Measurements from ENCODE around the gene HNMT. TPM values are rescaled to one million over a fixed set of nuclear protein-coding genes. Genes with fewer than 3 reads are reported as not detected.

HNMT gene
- total RNA-seq, 1 donor from 2014 or later: 67.4 TPM

DNA sequence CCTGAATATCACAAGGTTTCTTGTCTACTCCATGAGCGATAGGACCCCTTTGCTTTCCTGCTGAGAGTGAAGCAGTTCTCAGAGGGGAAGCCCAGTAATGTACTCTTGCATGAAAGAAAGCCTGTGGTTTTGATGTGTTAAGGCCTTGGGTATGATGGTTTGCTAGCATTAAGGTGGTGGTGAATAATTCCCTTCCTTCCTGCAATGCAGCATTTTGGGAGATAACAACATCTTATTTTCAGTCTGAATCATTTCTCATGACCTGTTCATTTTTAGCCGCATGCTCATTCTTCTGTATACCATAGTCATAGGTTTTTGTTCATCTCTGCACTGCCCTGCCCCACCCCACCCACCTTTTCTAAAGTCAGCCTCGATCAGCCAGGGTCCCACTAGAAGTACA, 66.2 kb downstream of the HNMT start:
- no peaks in the 10 kb centered on the region for H3K4me1 ChIP-seq
- TF ChIP-seq, protein P1, sequence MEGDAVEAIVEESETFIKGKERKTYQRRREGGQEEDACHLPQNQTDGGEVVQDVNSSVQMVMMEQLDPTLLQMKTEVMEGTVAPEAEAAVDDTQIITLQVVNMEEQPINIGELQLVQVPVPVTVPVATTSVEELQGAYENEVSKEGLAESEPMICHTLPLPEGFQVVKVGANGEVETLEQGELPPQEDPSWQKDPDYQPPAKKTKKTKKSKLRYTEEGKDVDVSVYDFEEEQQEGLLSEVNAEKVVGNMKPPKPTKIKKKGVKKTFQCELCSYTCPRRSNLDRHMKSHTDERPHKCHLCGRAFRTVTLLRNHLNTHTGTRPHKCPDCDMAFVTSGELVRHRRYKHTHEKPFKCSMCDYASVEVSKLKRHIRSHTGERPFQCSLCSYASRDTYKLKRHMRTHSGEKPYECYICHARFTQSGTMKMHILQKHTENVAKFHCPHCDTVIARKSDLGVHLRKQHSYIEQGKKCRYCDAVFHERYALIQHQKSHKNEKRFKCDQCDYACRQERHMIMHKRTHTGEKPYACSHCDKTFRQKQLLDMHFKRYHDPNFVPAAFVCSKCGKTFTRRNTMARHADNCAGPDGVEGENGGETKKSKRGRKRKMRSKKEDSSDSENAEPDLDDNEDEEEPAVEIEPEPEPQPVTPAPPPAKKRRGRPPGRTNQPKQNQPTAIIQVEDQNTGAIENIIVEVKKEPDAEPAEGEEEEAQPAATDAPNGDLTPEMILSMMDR (IDR thresholded peaks at IDR 0.05): no peak
- intact Hi-C loops (cut with DNase I): no loop called here
- H3K27ac ChIP-seq: no peak overlapping the region
- H3K36me3 ChIP-seq: no peaks in the 10 kb centered on the region
- DNase-seq: no peak
- H3K27me3 ChIP-seq: no peaks in the 10 kb centered on the region
- H3K4me3 ChIP-seq: no peak overlapping the region
- no peak for ATAC-seq
- H3K9me3 ChIP-seq: no peaks in the 10 kb centered on the region

DNA sequence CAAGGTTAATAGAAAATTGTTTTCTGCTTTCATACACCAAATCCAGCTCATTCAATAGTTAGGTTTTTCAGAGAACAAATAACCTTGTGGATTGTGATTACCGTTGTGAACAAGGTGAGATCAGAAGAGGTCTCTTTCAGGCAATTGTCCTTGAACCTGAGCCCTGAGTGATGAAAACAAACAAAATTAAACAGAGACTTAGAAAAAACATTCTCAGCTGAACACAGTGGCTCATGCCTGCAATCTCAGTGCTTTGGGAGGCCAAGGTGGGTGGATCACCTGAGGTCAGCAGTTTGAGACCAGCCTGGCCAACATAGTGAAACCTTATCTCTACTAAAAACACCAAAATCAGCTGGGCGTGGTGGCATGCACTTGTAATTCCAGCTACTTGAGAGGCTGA, 68.1 kb downstream of the HNMT start:
- TF ChIP-seq, protein P1 (IDR thresholded peaks at IDR 0.05): no peak
- intact Hi-C loops (cut with DNase I): no loop called here
- no peak for ATAC-seq

DNA sequence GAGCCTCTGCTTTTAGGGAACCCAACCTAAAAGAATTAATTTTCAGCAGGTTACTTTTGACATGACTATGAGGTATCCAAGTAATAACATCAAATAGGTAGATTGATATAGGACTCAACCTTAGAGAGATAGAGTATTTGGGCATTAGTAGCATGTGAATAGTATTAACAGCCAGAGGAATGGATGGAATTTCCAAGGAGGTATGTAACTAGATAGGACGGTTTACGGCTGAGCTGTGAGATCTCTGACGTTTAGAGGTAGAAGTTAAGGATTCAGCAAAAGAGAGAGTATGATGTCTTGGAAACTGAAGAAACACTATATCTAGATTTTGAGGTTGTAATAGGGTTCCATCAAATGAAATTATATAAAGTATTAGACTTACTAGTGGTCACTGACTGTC, 70.3 kb downstream of the HNMT start:
- DNase-seq (no peak), ATAC-seq (no peak)
- intact Hi-C loops (cut with DNase I): no loop called here
- Histone ChIP-seq H3K36me3 (no peaks in the 10 kb centered on the region), H3K27me3 (no peaks in the 10 kb centered on the region), H3K4me1 (no peaks in the 10 kb centered on the region), H3K4me3 (no peak overlapping the region), H3K9me3 (no peaks in the 10 kb centered on the region), H3K27ac (no peak overlapping the region)
- TF ChIP-seq, protein P1 (IDR thresholded peaks at IDR 0.05): no peak

More for the DNA sequence above, 68.1 kb downstream of the HNMT start:
- Histone ChIP-seq H3K4me1 (no peaks in the 10 kb centered on the region), H3K36me3 (no peaks in the 10 kb centered on the region), H3K27me3 (no peaks in the 10 kb centered on the region), H3K27ac (no peak overlapping the region), H3K4me3 (no peak overlapping the region), H3K9me3 (no peaks in the 10 kb centered on the region)
- no peak for DNase-seq

DNA sequence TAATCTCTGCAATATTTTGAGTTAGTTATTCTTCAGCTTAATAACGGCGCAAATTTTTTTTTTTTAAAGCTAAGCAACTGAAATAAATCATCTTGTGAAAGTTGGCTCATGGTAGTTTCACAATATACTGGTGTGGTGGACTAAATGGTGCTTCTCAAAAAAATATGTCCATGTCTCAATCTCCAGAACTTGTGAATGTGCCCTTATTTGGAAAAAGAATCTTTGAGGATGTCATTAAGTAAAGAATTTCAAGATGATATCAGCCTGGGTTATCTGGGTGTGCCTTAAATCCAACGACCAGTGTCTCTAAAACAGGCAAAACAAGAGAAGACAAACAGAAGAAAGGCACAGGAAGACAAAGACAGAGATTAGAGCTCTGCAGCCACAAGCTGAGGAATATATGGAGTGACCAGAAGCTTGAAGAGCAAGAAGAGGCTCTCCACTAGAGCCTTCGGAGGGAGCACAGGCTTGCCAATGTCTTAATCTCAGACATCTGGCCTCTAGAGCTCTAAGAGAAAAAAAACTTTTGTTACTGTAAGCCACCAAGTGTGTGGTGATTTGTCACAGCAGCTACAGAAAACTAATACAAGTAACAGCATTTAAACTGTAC, 71.4 kb downstream of the HNMT start:
- Histone ChIP-seq H3K36me3 (no peaks in the 10 kb centered on the region), H3K27ac (no peak overlapping the region), H3K4me1 (no peaks in the 10 kb centered on the region), H3K4me3 (no peak overlapping the region), H3K9me3 (no peaks in the 10 kb centered on the region), H3K27me3 (no peaks in the 10 kb centered on the region)
- intact Hi-C loops (cut with DNase I): no loop called here
- TF ChIP-seq, protein P1 (IDR thresholded peaks at IDR 0.05): no peak
- no peak for ATAC-seq
- DNase-seq: no peak

DNA sequence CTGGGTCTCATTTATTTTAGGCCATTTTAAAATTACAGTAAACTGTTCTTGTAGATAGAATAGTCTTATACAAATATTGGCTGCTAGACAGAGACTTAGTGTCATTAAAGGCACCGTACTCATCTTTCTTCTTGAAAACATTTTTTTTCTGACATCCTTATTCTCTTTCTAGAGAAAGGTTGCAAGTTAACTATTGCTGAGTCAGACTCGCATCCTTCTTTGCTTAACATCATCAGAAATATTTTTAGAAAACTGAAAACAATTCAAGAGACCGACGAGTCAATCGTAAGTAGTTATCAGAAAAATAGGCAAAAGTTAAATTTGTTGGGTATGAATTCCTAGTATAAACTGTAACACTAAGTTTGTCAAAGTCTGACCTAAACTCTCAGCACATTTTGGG, 72.2 kb downstream of the HNMT start:
- Histone ChIP-seq H3K9me3 (no peaks in the 10 kb centered on the region), H3K27ac (no peak overlapping the region), H3K4me3 (no peak overlapping the region), H3K36me3 (no peaks in the 10 kb centered on the region), H3K27me3 (no peaks in the 10 kb centered on the region), H3K4me1 (no peaks in the 10 kb centered on the region)
- ATAC-seq (no peak), DNase-seq (no peak)
- intact Hi-C loops (cut with DNase I): no loop called here
- TF ChIP-seq, protein P1 (IDR thresholded peaks at IDR 0.05): no peak

DNA sequence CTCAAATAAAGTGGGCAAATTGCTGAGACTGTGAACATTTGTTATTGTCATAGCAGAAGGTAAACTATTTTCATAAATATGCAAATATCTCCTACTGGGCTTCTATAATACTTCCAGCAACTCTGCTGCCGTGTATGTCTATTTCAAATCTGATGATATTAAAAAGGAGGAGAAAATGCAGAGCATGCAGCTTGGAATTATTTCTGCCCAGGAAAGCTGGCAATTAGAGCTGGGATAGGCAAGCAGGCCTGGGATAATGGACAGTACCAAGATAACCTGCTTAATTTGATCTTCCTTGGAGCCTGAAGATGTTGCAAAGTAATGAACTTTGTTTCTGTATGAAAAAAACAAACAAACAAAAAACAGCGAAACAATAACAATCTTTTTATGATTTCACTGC, 72.8 kb downstream of the HNMT start:
- intact Hi-C loops (cut with DNase I): no loop called here
- H3K27ac ChIP-seq: no peak overlapping the region
- H3K36me3 ChIP-seq: no peaks in the 10 kb centered on the region
- no peak for DNase-seq
- H3K4me3 ChIP-seq: no peak overlapping the region
- ATAC-seq: no peak
- no peaks in the 10 kb centered on the region for H3K4me1 ChIP-seq
- no peaks in the 10 kb centered on the region for H3K27me3 ChIP-seq
- TF ChIP-seq, protein P1 (IDR thresholded peaks at IDR 0.05): no peak
- H3K9me3 ChIP-seq: no peaks in the 10 kb centered on the region

All from upper lobe of right lung (tissue), 1 donor.